BLaER1 (cell line): Measurements from ENCODE around the gene CIC.
A peak's percentile ranks its signal among the peaks of the same experiment; 100 is the strongest.
"Not testable (repeated sequence)": the region's sequence is repeated elsewhere in the genome, so short reads cannot be mapped to it uniquely, and the experiment has no call there.

Experiments
- H3K27ac ChIP-seq: shearing (Covaris generic); formaldehyde crosslinking; 2 replicates; pipeline ENCODE4 v1.8.1; 2022
- H3K27me3 ChIP-seq: shearing (Covaris generic); formaldehyde crosslinking; 2 replicates; pipeline ENCODE4 v1.8.1; 2022
- H3K36me3 ChIP-seq: shearing (Covaris generic); formaldehyde crosslinking; 2 replicates; pipeline ENCODE4 v1.8.1; 2022
- H3K4me1 ChIP-seq: shearing (Covaris generic); formaldehyde crosslinking; 2 replicates; pipeline ENCODE4 v1.8.1; 2022
- H3K4me2 ChIP-seq: shearing (Covaris generic); formaldehyde crosslinking; 2 replicates; pipeline ENCODE4 v1.8.1; 2022
- H3K4me3 ChIP-seq: shearing (Covaris generic); formaldehyde crosslinking; 2 replicates; pipeline ENCODE4 v1.8.1; 2022
- H3K9ac ChIP-seq: shearing (Covaris generic); formaldehyde crosslinking; 2 replicates; pipeline ENCODE4 v1.8.1; 2022
- H3K9me3 ChIP-seq: shearing (Covaris generic); formaldehyde crosslinking; 2 replicates; pipeline ENCODE4 v1.8.1; 2022
- H4K20me1 ChIP-seq: shearing (Covaris generic); formaldehyde crosslinking; 2 replicates; pipeline ENCODE4 v1.8.1; 2022
- Cebpa-rat ChIP-seq: shearing (Covaris generic); IDR thresholded peaks from 2 replicates; pipeline ENCODE4 v1.8.1; 2022

The CIC gene

DNA sequence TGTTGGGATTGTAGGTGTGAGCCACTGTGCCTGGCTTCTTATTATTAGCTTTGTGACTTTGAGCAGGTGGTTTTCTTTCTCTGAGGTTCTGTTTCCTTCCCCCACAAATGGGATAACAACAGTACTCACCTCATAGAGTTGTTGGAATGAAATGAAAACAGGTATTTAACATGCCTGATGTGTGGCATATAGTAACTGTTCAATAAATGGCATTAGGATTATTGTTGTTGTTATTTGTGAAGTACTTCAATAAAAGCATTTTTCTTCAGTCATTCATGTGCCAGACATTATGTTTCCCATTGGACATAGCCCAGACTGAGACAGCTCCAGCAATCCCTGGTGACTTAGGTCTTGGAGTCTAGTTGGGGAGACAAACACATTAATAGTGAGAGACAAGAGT lies 57.9 kb downstream of the CIC start:
- peaks cover 32% of the 10 kb centered on the region for H3K27me3 ChIP-seq
- no peaks in the 10 kb centered on the region for H3K9me3 ChIP-seq
- peak overlapping the region; percentile 99 for H3K4me2 ChIP-seq
- peaks cover 56% of the 10 kb centered on the region for H4K20me1 ChIP-seq
- H3K4me3 ChIP-seq = peak overlapping the region; percentile 95
- peaks cover 3% of the 10 kb centered on the region; the same call in 1 of the 2 replicates for H3K36me3 ChIP-seq
- H3K27ac ChIP-seq = no peak overlapping the region
- peak overlapping the region; percentile 86; the same call in 1 of the 2 replicates for H3K9ac ChIP-seq
- no peak for TF ChIP-seq Cebpa-rat
- H3K4me1 ChIP-seq = peaks cover 33% of the 10 kb centered on the region

DNA sequence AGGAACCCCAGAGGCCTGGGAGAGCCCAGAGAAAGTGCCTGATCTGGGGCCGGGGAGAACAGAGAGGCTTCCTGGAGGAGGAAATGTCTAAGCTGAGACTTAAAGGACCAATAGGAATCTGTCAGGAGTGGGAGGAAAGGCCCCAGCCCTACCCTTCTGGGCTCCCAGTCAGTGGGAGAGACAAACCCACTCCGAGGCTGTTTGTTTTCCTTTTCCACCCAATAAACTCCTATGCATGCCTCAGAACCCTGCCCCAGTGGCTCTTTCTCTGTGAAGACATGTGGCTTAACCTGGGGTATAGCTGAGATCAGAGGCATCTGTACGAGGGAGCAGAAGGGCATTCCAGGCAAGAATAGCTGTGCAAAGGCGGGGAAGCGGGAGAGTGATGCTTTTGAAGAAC lies 58.3 kb downstream of the CIC start:
- Histone ChIP-seq H3K9me3 (no peaks in the 10 kb centered on the region), H3K9ac (peak overlapping the region; percentile 86; the same call in 1 of the 2 replicates), H3K4me3 (no peak overlapping the region), H3K27ac (no peak overlapping the region), H3K4me1 (peaks cover 33% of the 10 kb centered on the region), H3K4me2 (peak overlapping the region; percentile 99), H3K36me3 (peaks cover 7% of the 10 kb centered on the region; the same call in 1 of the 2 replicates), H3K27me3 (peaks cover 28% of the 10 kb centered on the region), H4K20me1 (peaks cover 60% of the 10 kb centered on the region)
- TF ChIP-seq Cebpa-rat = no peak

DNA sequence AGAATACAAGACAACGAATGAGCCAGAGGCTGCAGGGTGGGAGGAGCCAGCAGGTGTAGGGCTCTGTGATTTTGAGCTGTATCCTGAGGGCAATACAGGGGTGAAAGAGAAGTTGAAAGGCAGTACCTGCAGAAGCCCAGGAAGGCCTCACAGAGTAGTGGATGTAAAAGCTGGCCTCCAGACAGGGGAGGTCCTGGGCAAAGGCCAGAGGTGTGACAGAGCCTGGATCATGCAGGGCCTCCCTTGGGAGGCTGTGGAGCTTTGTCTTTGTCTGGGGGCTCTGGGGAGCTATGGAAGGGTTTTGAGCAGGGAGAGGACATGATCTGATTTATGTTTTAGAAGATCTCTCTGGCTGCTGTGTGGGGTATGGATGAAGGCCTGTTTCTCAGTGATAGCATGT lies 59.1 kb downstream of the CIC start:
- no peak for TF ChIP-seq Cebpa-rat
- H3K9ac ChIP-seq = 0 out of 2 replicates have a peak overlapping the region, but pooled peaks have one; percentile 86
- peaks cover 20% of the 10 kb centered on the region for H3K27me3 ChIP-seq
- H3K4me2 ChIP-seq = peak overlapping the region; percentile 99
- H3K9me3 ChIP-seq = no peaks in the 10 kb centered on the region
- peaks cover 67% of the 10 kb centered on the region for H4K20me1 ChIP-seq
- no peak overlapping the region for H3K4me3 ChIP-seq
- no peak overlapping the region for H3K27ac ChIP-seq
- peaks cover 33% of the 10 kb centered on the region for H3K4me1 ChIP-seq
- H3K36me3 ChIP-seq = peaks cover 12% of the 10 kb centered on the region

DNA sequence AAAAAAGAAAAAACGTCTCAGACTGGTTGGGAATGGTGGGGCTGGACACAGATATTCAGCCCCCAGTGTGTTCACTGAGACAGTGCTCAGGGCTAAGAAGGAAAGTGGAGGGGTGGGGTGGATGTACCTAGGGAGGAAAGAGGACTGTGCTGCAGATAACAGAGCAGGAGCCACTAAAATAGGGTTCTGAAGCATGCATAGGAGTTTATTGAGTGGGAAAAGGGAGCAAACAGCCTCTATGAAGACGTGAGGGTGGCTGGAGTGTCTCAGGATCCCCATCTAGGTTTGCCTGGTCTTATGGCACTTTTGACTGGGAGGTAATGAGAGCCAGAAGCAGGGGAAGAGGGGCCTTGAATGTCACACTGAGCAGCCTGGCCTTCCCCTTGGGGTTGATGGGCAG lies 59.8 kb downstream of the CIC start:
- Histone ChIP-seq H4K20me1 (peaks cover 75% of the 10 kb centered on the region), H3K9me3 (no peaks in the 10 kb centered on the region), H3K4me3 (no peak overlapping the region), H3K9ac (no peak overlapping the region), H3K27ac (no peak overlapping the region), H3K4me1 (peaks cover 40% of the 10 kb centered on the region), H3K4me2 (no peak overlapping the region), H3K36me3 (peaks cover 20% of the 10 kb centered on the region), H3K27me3 (peaks cover 13% of the 10 kb centered on the region)
- no peak for TF ChIP-seq Cebpa-rat

DNA sequence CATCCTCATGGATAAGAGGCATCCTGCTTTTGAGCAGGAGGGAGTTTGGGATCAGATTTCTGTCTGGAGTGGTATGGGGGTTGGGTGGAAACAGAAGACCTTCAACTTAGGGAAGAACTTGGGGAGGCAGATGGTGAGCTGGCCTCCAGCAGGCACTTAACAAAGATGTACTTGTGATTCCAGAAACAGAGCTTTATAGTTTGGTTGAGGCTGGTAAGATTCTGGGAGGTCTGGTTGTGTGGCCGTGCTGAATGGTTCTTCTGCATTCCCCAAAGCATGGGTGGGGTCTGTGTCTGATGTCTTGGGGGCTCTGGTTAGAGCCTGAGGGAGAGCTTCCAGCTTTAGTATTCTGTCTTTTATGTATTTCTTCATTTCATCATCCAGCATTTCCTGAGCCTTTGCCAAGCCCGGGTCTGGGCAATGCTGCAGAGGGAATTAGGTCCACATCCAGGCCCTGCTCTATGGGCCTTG lies 61.2 kb downstream of the CIC start:
- no peak overlapping the region for H3K4me2 ChIP-seq

DNA sequence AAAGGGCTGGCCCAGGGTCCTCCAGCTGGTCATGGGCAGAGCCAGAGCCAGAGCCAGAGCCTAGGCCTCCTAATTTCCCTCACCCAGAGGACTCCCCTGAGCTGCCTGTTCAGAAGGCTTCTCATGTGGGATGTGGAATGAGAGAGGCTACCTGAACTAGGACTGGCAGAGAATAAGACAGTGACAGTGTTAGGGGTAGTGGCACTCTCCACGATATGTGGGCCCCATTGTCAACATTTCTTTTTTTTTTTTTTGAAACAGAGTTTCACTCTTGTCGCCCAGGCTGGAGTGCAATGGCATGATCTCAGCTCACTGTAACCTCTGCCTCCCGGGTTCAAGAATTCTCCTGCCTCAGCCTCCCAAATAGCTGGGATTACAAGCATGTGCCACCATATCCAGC lies 62.3 kb downstream of the CIC start:
- not testable (repeated sequence) for H3K4me2 ChIP-seq, H3K27me3 ChIP-seq, H3K9me3 ChIP-seq, H3K9ac ChIP-seq, H3K4me3 ChIP-seq, H3K27ac ChIP-seq
- peaks cover 37% of the 10 kb centered on the region for H3K4me1 ChIP-seq
- H3K36me3 ChIP-seq = peaks cover 37% of the 10 kb centered on the region
- H4K20me1 ChIP-seq = peaks cover 93% of the 10 kb centered on the region

More for the DNA sequence above, 61.2 kb downstream of the CIC start:
- Histone ChIP-seq H3K4me1 (peaks cover 40% of the 10 kb centered on the region), H3K36me3 (peaks cover 29% of the 10 kb centered on the region), H3K9me3 (no peaks in the 10 kb centered on the region), H3K27ac (no peak overlapping the region), H3K27me3 (no peaks in the 10 kb centered on the region), H3K9ac (no peak overlapping the region), H3K4me3 (no peak overlapping the region), H4K20me1 (peaks cover 85% of the 10 kb centered on the region)
- TF ChIP-seq Cebpa-rat = no peak

DNA sequence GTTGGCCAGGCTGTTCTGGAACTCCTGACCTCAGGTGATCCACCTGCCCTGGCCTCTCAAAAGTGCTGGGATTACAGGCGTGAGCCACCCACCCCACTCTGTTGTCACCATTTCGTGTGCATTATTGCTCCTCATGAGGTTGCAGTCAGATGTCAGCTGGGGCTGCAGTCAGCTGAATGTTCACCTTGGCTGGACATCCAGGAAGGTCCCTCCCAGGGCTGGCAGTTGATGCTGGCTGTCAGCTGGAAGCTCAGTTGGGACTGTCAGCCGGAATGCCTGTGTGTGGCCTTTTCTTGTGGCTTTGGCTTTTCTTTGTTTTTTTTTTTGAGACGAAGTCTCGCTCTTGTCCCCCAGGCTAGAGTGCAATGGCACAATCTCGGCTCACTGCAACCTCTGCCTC lies 63.0 kb downstream of the CIC start:
- no peaks in the 10 kb centered on the region for H3K27me3 ChIP-seq
- H3K27ac ChIP-seq = no peak overlapping the region
- no peak overlapping the region for H3K4me3 ChIP-seq
- H4K20me1 ChIP-seq = peaks cover 86% of the 10 kb centered on the region
- H3K4me2 ChIP-seq = no peak overlapping the region
- no peak overlapping the region for H3K9ac ChIP-seq
- no peaks in the 10 kb centered on the region for H3K9me3 ChIP-seq
- peaks cover 44% of the 10 kb centered on the region for H3K36me3 ChIP-seq
- TF ChIP-seq Cebpa-rat = no peak
- H3K4me1 ChIP-seq = peaks cover 30% of the 10 kb centered on the region

DNA sequence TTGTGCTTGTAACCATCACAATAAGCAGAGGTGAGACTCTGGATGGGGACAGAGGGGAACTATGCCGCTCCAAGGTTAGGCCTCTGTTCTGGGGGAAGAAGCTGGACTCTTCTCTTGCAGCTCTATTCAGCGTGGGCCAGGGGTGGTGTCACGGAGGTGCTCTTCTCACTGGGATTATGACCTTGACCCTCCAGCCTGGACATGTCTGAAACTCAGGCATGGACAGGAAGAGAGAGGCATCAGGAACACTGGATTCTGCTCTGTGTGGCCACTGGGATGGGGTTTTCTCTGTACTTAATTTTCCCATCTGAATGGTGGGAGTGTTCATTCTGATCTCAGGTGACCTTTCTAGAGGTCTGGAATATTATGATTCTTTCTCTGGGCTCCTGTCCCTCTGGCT lies 64.0 kb downstream of the CIC start:
- Histone ChIP-seq H3K9me3 (no peaks in the 10 kb centered on the region), H3K4me1 (peaks cover 20% of the 10 kb centered on the region), H3K9ac (no peak overlapping the region), H3K4me3 (no peak overlapping the region), H3K27ac (no peak overlapping the region), H3K27me3 (no peaks in the 10 kb centered on the region), H3K4me2 (no peak overlapping the region), H4K20me1 (peaks cover 76% of the 10 kb centered on the region), H3K36me3 (peaks cover 54% of the 10 kb centered on the region)
- no peak for TF ChIP-seq Cebpa-rat

DNA sequence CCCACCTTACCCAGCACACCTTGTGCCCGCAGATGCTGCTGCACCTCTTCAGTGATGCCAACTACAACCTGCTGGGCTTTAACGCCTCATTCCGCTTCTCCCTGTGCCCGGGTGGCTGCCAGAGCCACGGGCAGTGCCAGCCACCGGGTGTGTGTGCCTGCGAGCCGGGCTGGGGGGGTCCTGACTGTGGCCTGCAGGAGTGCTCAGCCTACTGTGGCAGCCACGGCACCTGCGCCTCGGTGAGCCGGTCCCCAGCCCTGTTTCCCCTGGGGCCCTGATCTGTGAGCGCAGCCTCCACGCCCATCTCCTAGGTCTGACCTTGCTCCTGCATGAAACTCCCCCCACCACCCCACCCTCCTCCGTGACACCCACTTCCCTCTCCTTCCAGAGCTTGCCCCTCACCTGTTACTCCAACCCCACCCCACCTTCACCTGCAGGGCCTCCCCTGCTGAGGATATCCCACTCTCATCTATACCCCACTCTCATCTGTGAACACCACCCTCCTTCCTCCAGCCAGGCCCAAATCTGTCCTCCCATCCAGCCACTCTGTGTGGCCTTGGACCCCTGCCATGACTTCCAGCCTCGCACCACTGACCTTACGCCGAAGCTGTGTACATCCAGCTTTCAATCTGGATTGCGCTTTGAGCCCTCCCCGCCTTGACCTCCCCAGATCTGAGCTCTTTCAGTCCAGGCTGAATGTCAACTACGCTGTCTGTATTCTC lies 65.1 kb downstream of the CIC start:
- no peaks in the 10 kb centered on the region for H3K9me3 ChIP-seq
- peaks cover 59% of the 10 kb centered on the region for H3K36me3 ChIP-seq
- H3K4me2 ChIP-seq = 0 out of 2 replicates have a peak overlapping the region, but pooled peaks have one; percentile 19
- H4K20me1 ChIP-seq = peaks cover 66% of the 10 kb centered on the region
- no peak for TF ChIP-seq Cebpa-rat
- no peak overlapping the region for H3K27ac ChIP-seq
- H3K9ac ChIP-seq = no peak overlapping the region
- H3K4me3 ChIP-seq = no peak overlapping the region
- peaks cover 12% of the 10 kb centered on the region; the same call in 1 of the 2 replicates for H3K4me1 ChIP-seq
- no peaks in the 10 kb centered on the region for H3K27me3 ChIP-seq

DNA sequence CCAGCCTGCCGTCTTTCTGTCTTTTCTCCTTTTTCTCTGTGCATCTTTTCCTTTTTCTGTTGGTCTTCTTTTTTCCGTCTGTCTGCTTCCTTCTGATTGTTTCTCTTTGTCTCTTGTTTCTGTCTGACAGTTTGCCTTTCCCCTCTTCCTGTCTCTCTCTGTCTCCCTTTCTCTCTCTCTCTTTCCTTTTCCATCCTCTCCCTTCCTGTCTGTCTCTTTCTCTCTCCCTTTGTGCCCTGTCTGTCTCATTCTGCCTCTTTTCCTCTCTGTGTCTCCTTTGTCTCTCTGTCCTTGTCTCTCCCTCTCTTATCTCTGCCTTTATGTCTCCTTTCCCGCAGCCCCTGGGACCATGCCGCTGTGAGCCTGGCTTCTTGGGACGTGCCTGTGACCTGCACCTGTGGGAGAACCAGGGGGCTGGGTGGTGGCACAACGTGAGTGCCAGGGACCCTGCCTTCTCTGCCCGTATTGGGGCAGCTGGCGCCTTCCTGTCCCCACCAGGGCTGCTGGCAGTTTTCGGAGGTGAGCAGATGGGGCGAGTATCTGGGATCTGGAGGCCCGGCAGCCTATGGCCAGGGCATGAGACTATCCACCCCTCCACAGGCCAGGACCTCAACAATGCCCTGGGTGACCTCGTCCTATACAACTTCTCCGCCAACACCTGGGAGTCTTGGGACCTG lies 65.8 kb downstream of the CIC start:
- peaks cover 59% of the 10 kb centered on the region for H4K20me1 ChIP-seq

More for the DNA sequence above, 65.8 kb downstream of the CIC start:
- Histone ChIP-seq H3K4me3 (no peak overlapping the region), H3K4me1 (peaks cover 12% of the 10 kb centered on the region; the same call in 1 of the 2 replicates), H3K27ac (no peak overlapping the region), H3K9ac (peak overlapping the region; percentile 34; the same call in 1 of the 2 replicates), H3K9me3 (no peaks in the 10 kb centered on the region), H3K36me3 (peaks cover 59% of the 10 kb centered on the region), H3K4me2 (no peak overlapping the region), H3K27me3 (no peaks in the 10 kb centered on the region)
- TF ChIP-seq Cebpa-rat = no peak
